OCI-LY1 (cell line): Measurements from ENCODE around the gene CARD8.

Experiments used
- EZH2 ChIP-seq: fragments of 200-600 bp; sonication (generic), shearing (Covaris generic); IDR thresholded peaks from 2 replicates; pipeline ENCODE4 v1.8.0; 2017; ENCODE audit warnings: borderline replicate concordance, mixed run types, mild to moderate bottlenecking, antibody characterized with exemption, low read length, moderate library complexity, mixed read lengths
- TF ChIP-seq, protein P1 (sequence below): fragments of 200-600 bp; sonication (generic), shearing (Covaris generic); IDR thresholded peaks from 2 replicates; pipeline ENCODE4 v1.5.1; 2017; ENCODE audit warnings: mild to moderate bottlenecking, antibody characterized with exemption, low read length, moderate library complexity, mixed read lengths

DNA sequence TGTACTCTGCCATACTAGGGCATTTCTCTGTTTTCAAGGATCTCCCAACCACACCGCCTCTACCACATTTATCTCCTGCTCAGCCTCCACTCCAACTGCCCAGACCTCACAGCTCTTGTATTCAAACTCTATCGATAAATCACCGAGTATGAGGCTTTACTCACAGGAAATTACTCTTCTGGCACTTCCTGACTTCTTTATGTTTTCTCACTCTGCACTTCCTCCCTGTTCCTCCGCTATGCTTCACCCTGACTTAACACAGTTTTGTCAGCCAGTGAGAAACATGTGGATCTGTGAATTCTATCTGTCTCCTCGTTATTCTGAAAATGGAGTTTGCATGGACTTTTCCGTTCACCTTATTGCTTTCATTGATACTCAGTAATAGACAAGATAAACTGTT lies 2.6 kb upstream of the CARD8 start:
- TF ChIP-seq, protein P1, sequence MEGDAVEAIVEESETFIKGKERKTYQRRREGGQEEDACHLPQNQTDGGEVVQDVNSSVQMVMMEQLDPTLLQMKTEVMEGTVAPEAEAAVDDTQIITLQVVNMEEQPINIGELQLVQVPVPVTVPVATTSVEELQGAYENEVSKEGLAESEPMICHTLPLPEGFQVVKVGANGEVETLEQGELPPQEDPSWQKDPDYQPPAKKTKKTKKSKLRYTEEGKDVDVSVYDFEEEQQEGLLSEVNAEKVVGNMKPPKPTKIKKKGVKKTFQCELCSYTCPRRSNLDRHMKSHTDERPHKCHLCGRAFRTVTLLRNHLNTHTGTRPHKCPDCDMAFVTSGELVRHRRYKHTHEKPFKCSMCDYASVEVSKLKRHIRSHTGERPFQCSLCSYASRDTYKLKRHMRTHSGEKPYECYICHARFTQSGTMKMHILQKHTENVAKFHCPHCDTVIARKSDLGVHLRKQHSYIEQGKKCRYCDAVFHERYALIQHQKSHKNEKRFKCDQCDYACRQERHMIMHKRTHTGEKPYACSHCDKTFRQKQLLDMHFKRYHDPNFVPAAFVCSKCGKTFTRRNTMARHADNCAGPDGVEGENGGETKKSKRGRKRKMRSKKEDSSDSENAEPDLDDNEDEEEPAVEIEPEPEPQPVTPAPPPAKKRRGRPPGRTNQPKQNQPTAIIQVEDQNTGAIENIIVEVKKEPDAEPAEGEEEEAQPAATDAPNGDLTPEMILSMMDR: no peak
- TF ChIP-seq EZH2: no peak
